HepG2 (cell line): ENCODE results near the gene GRIN2C. TPM values are rescaled to one million over a fixed set of nuclear protein-coding genes. Genes with fewer than 3 reads are reported as not detected.
A peak's percentile ranks its signal among the peaks of the same experiment; 100 is the strongest.

Source experiments
- ATAC-seq: fragments of 200-7000 bp; cut with Tn5 transposase; 3 replicates; pipeline ENCODE4 v1.9.1; 2020; ENCODE audit warnings: mild to moderate bottlenecking, moderate library complexity
- BruUV-seq: library from RNA; stranded (reverse); fragments of 400-500 nt; replicated peaks from 2 replicates; lab custom pipeline; 2021; lab: Mats Ljungman, UMichigan
- CTCF ChIA-PET: fragments of 300-600 bp; formaldehyde crosslinking; extraction: SDS; loops from one replicate; lab custom pipeline; 2021; ENCODE audit warnings: low total read pairs, inconsistent platforms, low intra/inter-chr PET ratio; lab: Yijun Ruan, JAX
- POLR2A ChIA-PET: fragments of 350-600 bp; sonication (Branson Sonifier 250); formaldehyde crosslinking; loops from one replicate; lab custom pipeline; 2020; ENCODE audit warnings: antibody characterized with exemption, inconsistent platforms; lab: Yijun Ruan, JAX
- DNase-seq: peaks from one replicate; pipeline ENCODE4 v3.0.0-alpha.2; 2015; ENCODE audit warnings: low spot score
- FAIRE-seq: peaks from 3 replicates; lab custom pipeline; 2011; peaks lifted over from hg19 to GRCh38; lab: Jason Lieb, UNC
- H2AFZ ChIP-seq: one replicate; pipeline ENCODE4 v1.6.1; 2011; ENCODE audit warnings: low read length, inconsistent platforms
- H3K27ac ChIP-seq: fragments of 300-600 bp; 3 replicates; pipeline ENCODE4 v1.8.0; 2011; ENCODE audit warnings: mixed run types, mild to moderate bottlenecking, mixed read lengths, low read length, inconsistent platforms; ENCODE audit not compliant: insufficient read depth; ENCODE audit errors: extremely low read length
- H3K27me3 ChIP-seq, 2 experiments: fragments of 200-600 bp in 1 of 2; 2 replicates in 1 of 2; 3 replicates in 1 of 2; pipeline versions ENCODE4 v1.6.0 to v1.8.0; 2011; ENCODE audit warnings: low read length in 2 of 2, mild to moderate bottlenecking in 2 of 2, moderate library complexity in 2 of 2, inconsistent platforms in 1 of 2; ENCODE audit not compliant: insufficient read depth in 2 of 2, control insufficient read depth in 1 of 2
- H3K36me3 ChIP-seq, 2 experiments: fragments of 200-600 bp in 1 of 2; replicated peaks in 1 of 2; 2 replicates in 1 of 2; 3 replicates in 1 of 2; pipeline versions ENCODE4 v1.5.1 to v1.8.0; 2011; ENCODE audit warnings: low read length in 2 of 2, inconsistent platforms in 1 of 2; ENCODE audit not compliant: insufficient read depth in 2 of 2, control insufficient read depth in 1 of 2
- H3K4me1 ChIP-seq: 2 replicates; pipeline ENCODE4 v1.5.1; 2012; ENCODE audit warnings: low read length, inconsistent platforms; ENCODE audit not compliant: insufficient read depth
- H3K4me2 ChIP-seq: 2 replicates; pipeline ENCODE4 v1.6.0; 2011; ENCODE audit warnings: low read depth, low read length, inconsistent platforms
- H3K4me3 ChIP-seq, 3 experiments: fragments of 200-600 bp in 1 of 3; sonication (generic), shearing (Covaris generic) in 1 of 3; replicated peaks in 1 of 3; 2 replicates each; pipeline ENCODE4 v1.5.1; 2011 to 2016; ENCODE audit warnings: low read length in 3 of 3, inconsistent platforms in 2 of 3, low read depth in 2 of 3, mild to moderate bottlenecking in 2 of 3, control low read depth in 1 of 3, mixed read lengths in 1 of 3; ENCODE audit not compliant: insufficient read depth in 1 of 3
- H3K79me2 ChIP-seq: one replicate; pipeline ENCODE4 v1.6.1; 2011; ENCODE audit warnings: low read length, inconsistent platforms; ENCODE audit not compliant: insufficient read depth
- H3K9ac ChIP-seq: 2 replicates; pipeline ENCODE4 v1.6.0; 2011; ENCODE audit warnings: mild to moderate bottlenecking, low read depth, low read length, inconsistent platforms; ENCODE audit not compliant: insufficient read depth
- H3K9me3 ChIP-seq: 2 replicates; pipeline ENCODE4 v1.5.1; 2012; ENCODE audit warnings: mild to moderate bottlenecking, low read length
- H4K20me1 ChIP-seq: 2 replicates; pipeline ENCODE4 v1.6.0; 2011; ENCODE audit warnings: inconsistent platforms, mild to moderate bottlenecking, low read length, moderate library complexity; ENCODE audit not compliant: insufficient read depth
- ELF1 ChIP-seq: sonication (generic); formaldehyde crosslinking; IDR thresholded peaks from 2 replicates; pipeline ENCODE4 v1.4.0; 2020; ENCODE audit warnings: missing genetic modification reagents
- EZH2 ChIP-seq: conservative IDR thresholded peaks from 2 replicates; pipeline ENCODE4 v1.6.1; 2012; ENCODE audit warnings: mild to moderate bottlenecking, low read depth, low read length, moderate library complexity
- FOXC1 ChIP-seq: sonication (generic); formaldehyde crosslinking; IDR thresholded peaks from 2 replicates; pipeline ENCODE4 v1.8.0; 2022; ENCODE audit warnings: mild to moderate bottlenecking, missing genetic modification reagents, borderline replicate concordance
- NR2F1 ChIP-seq, 2 experiments: fragments of 450-650 bp in 1 of 2; formaldehyde crosslinking in 1 of 2; IDR thresholded peaks; 2 replicates each; pipeline versions ENCODE4 v1.5.0 to v1.6.1; 2016 to 2020; ENCODE audit warnings: mild to moderate bottlenecking in 1 of 2, missing compliant biosample characterization in 1 of 2, missing genetic modification reagents in 1 of 2, moderate library complexity in 1 of 2
- NR2F6 ChIP-seq, 2 experiments: IDR thresholded peaks; 2 replicates each; pipeline ENCODE4 v1.6.1; 2016; ENCODE audit warnings: antibody characterized with exemption in 1 of 2, mild to moderate bottlenecking in 1 of 2
- PITX1 ChIP-seq: sonication (generic); formaldehyde crosslinking; IDR thresholded peaks from 2 replicates; pipeline ENCODE4 v1.5.1; 2020; ENCODE audit warnings: mild to moderate bottlenecking, missing genetic modification reagents
- RCOR2 ChIP-seq: IDR thresholded peaks from 2 replicates; pipeline ENCODE4 v1.6.1; 2016; ENCODE audit warnings: missing biosample characterization, missing genetic modification reagents
- RFX1 ChIP-seq: fragments of 450-650 bp; IDR thresholded peaks from 2 replicates; pipeline ENCODE4 v1.6.1; 2017
- RFX3 ChIP-seq: IDR thresholded peaks from 2 replicates; pipeline ENCODE4 v1.6.1; 2016; ENCODE audit warnings: missing biosample characterization, missing genetic modification reagents
- SPEN ChIP-seq: sonication (generic); formaldehyde crosslinking; IDR thresholded peaks from 2 replicates; pipeline ENCODE4 v1.5.1; 2020; ENCODE audit warnings: low read depth, mild to moderate bottlenecking, missing genetic modification reagents
- SUZ12 ChIP-seq: fragments of 150-350 bp; IDR thresholded peaks from 2 replicates; pipeline ENCODE4 v1.6.1; 2014; ENCODE audit warnings: low read depth, low read length
- ZFY ChIP-seq: sonication (generic); formaldehyde crosslinking; IDR thresholded peaks from 2 replicates; pipeline ENCODE4 v1.4.0; 2020; ENCODE audit warnings: missing genetic modification reagents
- ZIK1 ChIP-seq: sonication (generic); formaldehyde crosslinking; IDR thresholded peaks from 2 replicates; pipeline ENCODE4 v1.5.0; 2020; ENCODE audit warnings: mild to moderate bottlenecking, low read depth, missing genetic modification reagents, borderline replicate concordance
- ZKSCAN1 ChIP-seq: fragments of 150-350 bp; IDR thresholded peaks from 2 replicates; pipeline ENCODE4 v1.6.1; 2014; ENCODE audit warnings: low read length
- ZNF20 ChIP-seq: sonication (generic); formaldehyde crosslinking; IDR thresholded peaks from 2 replicates; pipeline ENCODE4 v1.4.0; 2020; ENCODE audit warnings: mild to moderate bottlenecking, moderate library complexity, missing genetic modification reagents
- ZNF329 ChIP-seq: sonication (generic); formaldehyde crosslinking; IDR thresholded peaks from 2 replicates; pipeline ENCODE4 v1.9.0; 2021; ENCODE audit warnings: low read depth, mild to moderate bottlenecking, missing genetic modification reagents
- ZNF460 ChIP-seq: sonication (generic); formaldehyde crosslinking; IDR thresholded peaks from 2 replicates; pipeline ENCODE4 v1.5.1; 2020; ENCODE audit warnings: missing genetic modification reagents, mild to moderate bottlenecking, borderline replicate concordance
- ZNF547 ChIP-seq: sonication (generic); formaldehyde crosslinking; IDR thresholded peaks from 2 replicates; pipeline ENCODE4 v1.5.1; 2020; ENCODE audit warnings: mild to moderate bottlenecking, missing genetic modification reagents
- ZNF766 ChIP-seq: sonication (generic); formaldehyde crosslinking; IDR thresholded peaks from 2 replicates; pipeline ENCODE4 v1.5.0; 2020; ENCODE audit warnings: missing genetic modification reagents, borderline replicate concordance
- ZNF790 ChIP-seq: sonication (generic); formaldehyde crosslinking; IDR thresholded peaks from 2 replicates; pipeline ENCODE4 v1.8.0; 2022; ENCODE audit warnings: missing genetic modification reagents, mild to moderate bottlenecking, borderline replicate concordance
- ZSCAN20 ChIP-seq: sonication (generic); formaldehyde crosslinking; IDR thresholded peaks from 2 replicates; pipeline ENCODE4 v1.4.0; 2020; ENCODE audit warnings: missing genetic modification reagents, mild to moderate bottlenecking, borderline replicate concordance
- WGBS: methylation state at CpG from one replicate; pipeline ENCODE4 v1.1.6; 2017; ENCODE audit warnings: low lambda C conversion rate; 5-methylcytosine and 5-hydroxymethylcytosine counted together
- in situ Hi-C: cut with HindIII; loops from 2 replicates; pipeline ENCODE4 v1.10.0; 2017; ENCODE audit warnings: low pct_unique_long_range_greater_than_20kb; ENCODE audit not compliant: extremely low pct_ligation_motif_present
- intact Hi-C: fragments of 100-400 bp; cut with micrococcal nuclease; formaldehyde crosslinking; loops from one replicate; pipeline ENCODE4 v1.10.0; 2022; ENCODE audit not compliant: unreplicated experiment
- polyA plus RNA-seq, 8 experiments: library from polyadenylated mRNA; depleted of rRNA in 3 of 8; stranded (reverse) in 7 of 8; unstranded in 1 of 8; fragments of >200 nt; fragmentation: Illumina TruSeq in 4 of 8; extraction: Trizol in 4 of 8; gene quantifications; 2 replicates each; pipeline versions ENCODE4 v1.2.1 to v1.2.3, GENCODE V29; 2011 to 2016; ENCODE audit warnings: low read depth in 4 of 8, missing spikeins in 1 of 8, mixed read lengths in 1 of 8; ENCODE audit not compliant: insufficient read depth in 1 of 8
- total RNA-seq, 5 experiments: library from RNA; depleted of rRNA; stranded (reverse); fragments of >200 nt; fragmentation: Illumina TruSeq; extraction: Trizol; gene quantifications; 2 replicates each; pipeline ENCODE4 v1.2.3, GENCODE V29; 2016; ENCODE audit warnings: low read depth in 1 of 5
- TF ChIP-seq, protein P1 (sequence below): sonication (generic); formaldehyde crosslinking; IDR thresholded peaks from 2 replicates; pipeline ENCODE4 v1.5.0; 2020; ENCODE audit warnings: missing genetic modification reagents
- TF ChIP-seq, protein P2 (sequence below): sonication (generic); formaldehyde crosslinking; IDR thresholded peaks from 2 replicates; pipeline ENCODE4 v1.8.0; 2023; ENCODE audit warnings: mild to moderate bottlenecking, missing genetic modification reagents

GRIN2C gene
- total and polyA plus RNA-seq, 2 of the 13 experiments (the other 11 are each of a cell fraction or from before 2014, with no cell fraction given) = 0.03 to 0.11 TPM

GRCh38 chr17:74893936-74894671 is 34.4 kb upstream of the GRIN2C start:
- Histone ChIP-seq H2AFZ (no peak overlapping the region), H3K9ac (no peak overlapping the region), H3K27ac (no peak overlapping the region), H3K79me2 (no peaks in the 10 kb centered on the region), H3K9me3 (no peaks in the 10 kb centered on the region), H4K20me1 (no peaks in the 10 kb centered on the region), H3K4me1 (peaks cover 26% of the 10 kb centered on the region), H3K4me2 (peak overlapping the region; percentile 77), H3K27me3 (peaks cover 10 to 63% of the 10 kb centered on the region in 2 experiments), H3K36me3 (no peaks in the 10 kb centered on the region), H3K4me3 (peak overlapping the region; percentile 26 to 61 (median 41); a peak in 4 of 6 replicates)
- intact Hi-C loops (no loop called here), in situ Hi-C loops (no loop called here)
- ChIA-PET POLR2A (interaction anchor here (1.4 kb wide), 1 partner anchor 21 kb away, joined by 9 read pairs; the partner anchor contains the start of gene FDXR), CTCF (no interaction called here)
- under 1% methylated on average over 13 of the region's 22 CpGs for WGBS
- ATAC-seq = peak; percentile 33
- no TSS peak for BruUV-seq
- DNase-seq = no peak
- no peak for FAIRE-seq
- TF ChIP-seq NR2F6 (IDR thresholded peaks at IDR 0.05) = peak; percentile 5; the same call in 1 of the 2 replicates
- TF ChIP-seq NR2F6 (CRISPR knock-in tag; IDR thresholded peaks at IDR 0.05) = no peak
- TF ChIP-seq ZNF329 (CRISPR knock-in tag) = no peak
- TF ChIP-seq, protein P1, sequence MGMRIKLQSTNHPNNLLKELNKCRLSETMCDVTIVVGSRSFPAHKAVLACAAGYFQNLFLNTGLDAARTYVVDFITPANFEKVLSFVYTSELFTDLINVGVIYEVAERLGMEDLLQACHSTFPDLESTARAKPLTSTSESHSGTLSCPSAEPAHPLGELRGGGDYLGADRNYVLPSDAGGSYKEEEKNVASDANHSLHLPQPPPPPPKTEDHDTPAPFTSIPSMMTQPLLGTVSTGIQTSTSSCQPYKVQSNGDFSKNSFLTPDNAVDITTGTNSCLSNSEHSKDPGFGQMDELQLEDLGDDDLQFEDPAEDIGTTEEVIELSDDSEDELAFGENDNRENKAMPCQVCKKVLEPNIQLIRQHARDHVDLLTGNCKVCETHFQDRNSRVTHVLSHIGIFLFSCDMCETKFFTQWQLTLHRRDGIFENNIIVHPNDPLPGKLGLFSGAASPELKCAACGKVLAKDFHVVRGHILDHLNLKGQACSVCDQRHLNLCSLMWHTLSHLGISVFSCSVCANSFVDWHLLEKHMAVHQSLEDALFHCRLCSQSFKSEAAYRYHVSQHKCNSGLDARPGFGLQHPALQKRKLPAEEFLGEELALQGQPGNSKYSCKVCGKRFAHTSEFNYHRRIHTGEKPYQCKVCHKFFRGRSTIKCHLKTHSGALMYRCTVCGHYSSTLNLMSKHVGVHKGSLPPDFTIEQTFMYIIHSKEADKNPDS (CRISPR knock-in tag) = no peak
- TF ChIP-seq NR2F1 (CRISPR knock-in tag; IDR thresholded peaks at IDR 0.05) = no peak
- TF ChIP-seq, protein P2, sequence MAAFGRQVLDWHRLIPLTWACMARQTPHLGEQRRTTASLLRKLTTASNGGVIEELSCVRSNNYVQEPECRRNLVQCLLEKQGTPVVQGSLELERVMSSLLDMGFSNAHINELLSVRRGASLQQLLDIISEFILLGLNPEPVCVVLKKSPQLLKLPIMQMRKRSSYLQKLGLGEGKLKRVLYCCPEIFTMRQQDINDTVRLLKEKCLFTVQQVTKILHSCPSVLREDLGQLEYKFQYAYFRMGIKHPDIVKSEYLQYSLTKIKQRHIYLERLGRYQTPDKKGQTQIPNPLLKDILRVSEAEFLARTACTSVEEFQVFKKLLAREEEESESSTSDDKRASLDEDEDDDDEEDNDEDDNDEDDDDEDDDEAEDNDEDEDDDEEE (CRISPR knock-in tag) = no peak
- no peak for TF ChIP-seq SUZ12
- no peak for TF ChIP-seq ZNF20 (CRISPR knock-in tag)
- TF ChIP-seq ZNF766 (CRISPR knock-in tag) = no peak
- TF ChIP-seq EZH2 = 0 out of 2 replicates have a peak, but pooled peaks have one; percentile 79
- TF ChIP-seq FOXC1 (CRISPR knock-in tag) = 0 out of 2 replicates have a peak, but pooled peaks have one; percentile 0
- TF ChIP-seq ZIK1 (CRISPR knock-in tag) = no peak
- no peak for TF ChIP-seq RFX3 (CRISPR knock-in tag)
- no peak for TF ChIP-seq ZNF547 (CRISPR knock-in tag)
- TF ChIP-seq SPEN (CRISPR knock-in tag) = peak; percentile 4; the same call in 1 of the 2 replicates
- TF ChIP-seq ZFY (CRISPR knock-in tag) = no peak
- no peak for TF ChIP-seq RFX1
- no peak for TF ChIP-seq ZNF790 (CRISPR knock-in tag)
- no peak for TF ChIP-seq ZKSCAN1
- no peak for TF ChIP-seq RCOR2 (CRISPR knock-in tag)
- TF ChIP-seq ZNF460 = no peak
- TF ChIP-seq PITX1 (CRISPR knock-in tag) = no peak
- TF ChIP-seq ZSCAN20 = no peak
- TF ChIP-seq ELF1 (CRISPR knock-in tag) = no peak
